ENCODE measurements around the gene CIAO3. TPM values are rescaled to one million over a fixed set of nuclear protein-coding genes. Genes with fewer than 3 reads are reported as not detected.
A peak's percentile ranks its signal among the peaks of the same experiment; 100 is the strongest.
"Not testable (repeated sequence)": the region's sequence is repeated elsewhere in the genome, so short reads cannot be mapped to it uniquely, and the experiment has no call there.

Gene CIAO3
- total RNA-seq, 1 experiment from 2014 or later, result 51.9 TPM

GRCh38 chr16:692356-693108 lies 48.3 kb downstream of the CIAO3 start:
- no peak for DNase-seq
- CTCF ChIA-PET, result interaction anchor here (0.6 kb wide), 1 partner anchor 13 kb away, joined by 3 read pairs; no protein-coding TSS in a partner anchor
- TF ChIP-seq CTCF (IDR thresholded peaks at IDR 0.05; ENCODE audit: unreplicated experiment), result no peak
- no TSS peak for BruUV-seq (replicated peaks)
- Mint-ChIP-seq H3K9me3 (ENCODE audit: low read depth, unreplicated experiment) (no peaks in the 10 kb centered on the region), H3K36me3 (ENCODE audit: insufficient read depth, unreplicated experiment) (peaks cover 46% of the 10 kb centered on the region), H3K27ac (ENCODE audit: unreplicated experiment) (no peak overlapping the region), H3K4me3 (ENCODE audit: low read depth, unreplicated experiment) (peak overlapping the region; percentile 27), H3K4me1 (ENCODE audit: low read depth, unreplicated experiment) (peaks cover 9% of the 10 kb centered on the region), H3K27me3 (ENCODE audit: unreplicated experiment) (peaks cover 64% of the 10 kb centered on the region)
- intact Hi-C loops (cut with micrococcal nuclease; ENCODE audit: unreplicated experiment), result no loop called here

- peaks cover 58% of the 10 kb centered on the region for H3K36me3 Mint-ChIP-seq (ENCODE audit: insufficient read depth, unreplicated experiment)
- H3K4me1 Mint-ChIP-seq (ENCODE audit: low read depth, unreplicated experiment); BruUV-seq (replicated peaks); intact Hi-C loops (cut with micrococcal nuclease; ENCODE audit: unreplicated experiment); H3K27ac Mint-ChIP-seq (ENCODE audit: unreplicated experiment); H3K9me3 Mint-ChIP-seq (ENCODE audit: low read depth, unreplicated experiment); DNase-seq; CTCF ChIA-PET: not testable (repeated sequence)
- H3K27me3 Mint-ChIP-seq (ENCODE audit: unreplicated experiment), result peaks cover 51% of the 10 kb centered on the region
- peak overlapping the region; percentile 98 for H3K4me3 Mint-ChIP-seq (ENCODE audit: low read depth, unreplicated experiment)
Measured at GRCh38 chr16:691242-691641, 49.6 kb downstream of the CIAO3 start.

- intact Hi-C loops (cut with micrococcal nuclease; ENCODE audit: unreplicated experiment), result no loop called here
- CTCF ChIA-PET, result interaction anchor here (0.5 to 1.4 kb wide), 2 partner anchors 8 to 455 kb away, joined by 3 read pairs; no protein-coding TSS in a partner anchor
- H3K36me3 Mint-ChIP-seq (ENCODE audit: insufficient read depth, unreplicated experiment), result peaks cover 77% of the 10 kb centered on the region
- no TSS peak for BruUV-seq (replicated peaks)
- H3K27ac Mint-ChIP-seq (ENCODE audit: unreplicated experiment), result peak overlapping the region; percentile 88
- peaks cover 32% of the 10 kb centered on the region for H3K27me3 Mint-ChIP-seq (ENCODE audit: unreplicated experiment)
- no peak for DNase-seq
- H3K9me3 Mint-ChIP-seq (ENCODE audit: low read depth, unreplicated experiment), result no peaks in the 10 kb centered on the region
- no peak for TF ChIP-seq CTCF (IDR thresholded peaks at IDR 0.05; ENCODE audit: unreplicated experiment)
- H3K4me3 Mint-ChIP-seq (ENCODE audit: low read depth, unreplicated experiment), result peak overlapping the region; percentile 98
- no peaks in the 10 kb centered on the region for H3K4me1 Mint-ChIP-seq (ENCODE audit: low read depth, unreplicated experiment)
Measured at GRCh38 chr16:689175-689897, 51.5 kb downstream of the CIAO3 start.

GRCh38 chr16:687499-687898 lies 53.3 kb downstream of the CIAO3 start:
- intact Hi-C loops (cut with micrococcal nuclease; ENCODE audit: unreplicated experiment), result no loop called here
- Mint-ChIP-seq H3K9me3 (ENCODE audit: low read depth, unreplicated experiment) (no peaks in the 10 kb centered on the region), H3K4me3 (ENCODE audit: low read depth, unreplicated experiment) (no peak overlapping the region), H3K27me3 (ENCODE audit: unreplicated experiment) (peaks cover 13% of the 10 kb centered on the region), H3K27ac (ENCODE audit: unreplicated experiment) (no peak overlapping the region), H3K36me3 (ENCODE audit: insufficient read depth, unreplicated experiment) (peaks cover 84% of the 10 kb centered on the region), H3K4me1 (ENCODE audit: low read depth, unreplicated experiment) (peaks cover 4% of the 10 kb centered on the region)
- CTCF ChIA-PET, result no interaction called here
- no peak for TF ChIP-seq CTCF (IDR thresholded peaks at IDR 0.05; ENCODE audit: unreplicated experiment)
- DNase-seq, result no peak
- no TSS peak for BruUV-seq (replicated peaks)

Data from Calu3 (cell line).